Measurements from ENCODE around the gene CMTM6. TPM values are rescaled to one million over a fixed set of nuclear protein-coding genes. Genes with fewer than 3 reads are reported as not detected.
"Not testable (repeated sequence)": the region's sequence is repeated elsewhere in the genome, so short reads cannot be mapped to it uniquely, and the experiment has no call there.

Gene CMTM6
- total RNA-seq, 2 donors from 2014 or later, result 38.1 to 72.7 TPM

GRCh38 chr3:32483772-32484171 lies 18.9 kb downstream of the CMTM6 start:
- Mint-ChIP-seq H3K27ac (no peak overlapping the region), H3K36me3 (peaks cover 10 to 39% of the 10 kb centered on the region in 2 donors), H3K9me3 (no peaks in the 10 kb centered on the region)
- ATAC-seq (no peak), DNase-seq (ENCODE audit: low spot score in 2 of 2) (no peak)

- Mint-ChIP-seq H3K36me3 (peaks cover 14 to 39% of the 10 kb centered on the region in 2 donors), H3K27ac (peak overlapping the region in 1 of 2 donors; percentile 34), H3K9me3 (no peaks in the 10 kb centered on the region)
- DNase-seq (ENCODE audit: low spot score in 2 of 2) (no peak), ATAC-seq (no peak)
Measured at GRCh38 chr3:32482693-32483092, 20.0 kb downstream of the CMTM6 start.

GRCh38 chr3:32481791-32482631 lies 20.6 kb downstream of the CMTM6 start:
- DNase-seq (ENCODE audit: low spot score in 2 of 2), result no peak
- Mint-ChIP-seq H3K9me3 (no peaks in the 10 kb centered on the region), H3K36me3 (peaks cover 14 to 37% of the 10 kb centered on the region in 2 donors), H3K27ac (peak overlapping the region in 1 of 2 donors; percentile 34)
- peak; percentile 82 for ATAC-seq

GRCh38 chr3:32480604-32481003 lies 22.0 kb downstream of the CMTM6 start:
- Mint-ChIP-seq H3K27ac (no peak overlapping the region), H3K9me3 (no peaks in the 10 kb centered on the region), H3K36me3 (peaks cover 9 to 37% of the 10 kb centered on the region in 2 donors)
- no peak for DNase-seq (ENCODE audit: low spot score in 2 of 2)
- no peak for ATAC-seq

GRCh38 chr3:32474201-32474600 lies 28.5 kb downstream of the CMTM6 start:
- Mint-ChIP-seq H3K27ac (peak overlapping the region in 1 of 2 donors; percentile 80), H3K9me3 (peaks cover 0 to 7% of the 10 kb centered on the region in 2 donors), H3K36me3 (peaks cover 9 to 52% of the 10 kb centered on the region in 2 donors)
- ATAC-seq (no peak), DNase-seq (ENCODE audit: low spot score in 2 of 2) (no peak)

GRCh38 chr3:32472151-32472550 lies 30.5 kb downstream of the CMTM6 start:
- not testable (repeated sequence) for H3K9me3 Mint-ChIP-seq; DNase-seq (ENCODE audit: low spot score in 2 of 2); ATAC-seq
- H3K36me3 Mint-ChIP-seq, result peaks cover 5 to 45% of the 10 kb centered on the region in 2 donors
- peak overlapping the region in 1 of 2 donors; percentile 66 for H3K27ac Mint-ChIP-seq

- Mint-ChIP-seq H3K9me3 (peaks cover 0 to 7% of the 10 kb centered on the region in 2 donors), H3K36me3 (peaks cover 5 to 42% of the 10 kb centered on the region in 2 donors), H3K27ac (peak overlapping the region in 1 of 2 donors; percentile 81)
- DNase-seq (ENCODE audit: low spot score in 2 of 2) (no peak), ATAC-seq (no peak)
Measured at GRCh38 chr3:32471246-32471645, 31.4 kb downstream of the CMTM6 start.

- no peak for ATAC-seq
- peaks cover 5 to 39% of the 10 kb centered on the region in 2 donors for H3K36me3 Mint-ChIP-seq
Measured at GRCh38 chr3:32470362-32470761, 32.3 kb downstream of the CMTM6 start.

GRCh38 chr3:32469151-32469874 lies 33.3 kb downstream of the CMTM6 start:
- ATAC-seq (peak in 1 of 2 donors; percentile 55), DNase-seq (ENCODE audit: low spot score in 2 of 2) (no peak)
- H3K36me3 Mint-ChIP-seq, result peaks cover 3 to 31% of the 10 kb centered on the region in 2 donors
- H3K9me3 Mint-ChIP-seq, result peaks cover 0 to 7% of the 10 kb centered on the region in 2 donors
- peak overlapping the region; percentile 41 to 44 for H3K27ac Mint-ChIP-seq

More at GRCh38 chr3:32470362-32470761, 32.3 kb downstream of the CMTM6 start:
- H3K27ac Mint-ChIP-seq, result peak overlapping the region; percentile 81 to 98
- no peak for DNase-seq (ENCODE audit: low spot score in 2 of 2)
- peaks cover 0 to 7% of the 10 kb centered on the region in 2 donors for H3K9me3 Mint-ChIP-seq

GRCh38 chr3:32467333-32468070 lies 35.1 kb downstream of the CMTM6 start:
- Mint-ChIP-seq H3K27ac (no peak overlapping the region), H3K9me3 (peaks cover 0 to 1% of the 10 kb centered on the region in 2 donors), H3K36me3 (peaks cover 0 to 17% of the 10 kb centered on the region in 2 donors)
- ATAC-seq, result peak; percentile 70 to 73
- peak; percentile 77 to 88 for DNase-seq (ENCODE audit: low spot score in 2 of 2)

- H3K9me3 Mint-ChIP-seq; H3K27ac Mint-ChIP-seq; ATAC-seq; DNase-seq (ENCODE audit: low spot score in 2 of 2): not testable (repeated sequence)
- H3K36me3 Mint-ChIP-seq, result peaks cover 0 to 13% of the 10 kb centered on the region in 2 donors
Measured at GRCh38 chr3:32466808-32467207, 35.8 kb downstream of the CMTM6 start.

GRCh38 chr3:32464726-32465125 lies 37.9 kb downstream of the CMTM6 start:
- not testable (repeated sequence) for H3K27ac Mint-ChIP-seq; H3K9me3 Mint-ChIP-seq; DNase-seq (ENCODE audit: low spot score in 2 of 2); ATAC-seq; H3K36me3 Mint-ChIP-seq

- H3K36me3 Mint-ChIP-seq; H3K9me3 Mint-ChIP-seq; DNase-seq (ENCODE audit: low spot score in 2 of 2); H3K27ac Mint-ChIP-seq; ATAC-seq: not testable (repeated sequence)
Measured at GRCh38 chr3:32463415-32463814, 39.2 kb downstream of the CMTM6 start.

GRCh38 chr3:32462191-32462986 lies 40.3 kb downstream of the CMTM6 start:
- H3K27ac Mint-ChIP-seq; H3K9me3 Mint-ChIP-seq; DNase-seq (ENCODE audit: low spot score in 2 of 2); ATAC-seq: not testable (repeated sequence)
- peaks cover 5 to 10% of the 10 kb centered on the region in 2 donors for H3K36me3 Mint-ChIP-seq

GRCh38 chr3:32460817-32461496 lies 41.7 kb downstream of the CMTM6 start:
- not testable (repeated sequence) for H3K27ac Mint-ChIP-seq; ATAC-seq; H3K9me3 Mint-ChIP-seq; DNase-seq (ENCODE audit: low spot score in 2 of 2)
- peaks cover 5 to 10% of the 10 kb centered on the region in 2 donors for H3K36me3 Mint-ChIP-seq
